A549 treated with AZD9567 at 1 μM for 4 hours (cell line): ENCODE results near the gene LYSET. TPM values are rescaled to one million over a fixed set of nuclear protein-coding genes. Genes with fewer than 3 reads are reported as not detected.

Experiments used
- total RNA-seq: library from RNA; stranded (reverse); fragments of 200-300 nt; extraction: Qiagen RNA extraction; gene quantifications from 5 replicates; pipeline ENCODE4 v1.2.3, GENCODE V29; 2022; ENCODE audit not compliant: insufficient read depth

The LYSET gene, protein sequence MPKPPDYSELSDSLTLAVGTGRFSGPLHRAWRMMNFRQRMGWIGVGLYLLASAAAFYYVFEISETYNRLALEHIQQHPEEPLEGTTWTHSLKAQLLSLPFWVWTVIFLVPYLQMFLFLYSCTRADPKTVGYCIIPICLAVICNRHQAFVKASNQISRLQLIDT
- 24.4 to 35.3 TPM (median 34.2 TPM) in 5 replicates for total RNA-seq

DNA sequence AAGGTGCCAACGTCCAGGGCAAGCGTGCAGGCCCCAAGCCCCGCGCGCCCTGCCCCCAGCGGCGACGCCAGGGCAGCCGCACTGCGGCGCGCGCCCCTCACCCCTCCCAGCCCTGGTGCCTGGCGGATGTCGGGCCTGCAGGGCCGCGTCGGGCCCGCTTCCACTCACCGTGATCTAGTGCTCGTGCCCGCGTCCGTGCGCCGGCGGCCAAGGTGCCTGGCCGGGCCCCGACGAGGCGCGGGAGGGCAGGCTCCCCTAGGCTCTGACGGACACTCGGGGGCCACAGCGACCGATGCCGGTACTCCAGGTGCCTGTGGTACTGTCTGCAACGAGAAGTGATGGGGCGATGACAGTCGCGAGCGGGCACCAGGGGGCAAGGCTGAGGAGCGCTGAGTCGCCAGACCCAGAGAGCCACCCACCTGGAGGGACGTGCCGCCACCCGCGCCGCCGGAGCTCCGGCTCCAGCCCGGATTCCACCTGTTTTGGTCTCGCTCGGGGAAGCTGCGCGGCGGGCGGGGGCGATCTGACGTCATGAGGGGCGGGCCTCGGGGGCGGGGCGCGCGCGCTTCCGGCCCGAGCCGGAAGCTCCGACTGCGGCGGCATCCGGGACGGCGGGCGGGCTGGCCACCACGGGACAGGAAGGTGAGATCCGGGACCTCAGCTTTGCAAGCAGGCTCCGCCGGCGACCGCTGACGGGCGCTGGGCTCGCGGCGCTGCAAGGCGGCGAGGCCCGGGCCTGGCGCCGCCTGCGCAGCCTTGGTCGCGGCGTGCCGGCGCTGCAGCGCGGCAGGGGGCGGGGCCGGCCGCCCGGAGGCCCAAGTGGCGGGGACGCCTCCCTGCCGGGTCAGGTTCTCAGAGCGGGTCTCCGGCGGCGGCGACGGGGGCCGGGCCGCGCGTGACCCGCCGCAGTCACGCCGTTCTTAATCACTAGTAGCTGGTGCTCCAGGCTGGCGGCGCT, at the start of gene LYSET, which contains the start of gene MOAP1:
LYSET (plus strand) TSS at position 927 of the 958 bp plus-strand sequence. CDS start 89 bp downstream, outside the sequence.
MOAP1 (minus strand) TSS at position 507 of the 958 bp plus-strand sequence. CDS start 655 bp downstream, outside the sequence.

DNA sequence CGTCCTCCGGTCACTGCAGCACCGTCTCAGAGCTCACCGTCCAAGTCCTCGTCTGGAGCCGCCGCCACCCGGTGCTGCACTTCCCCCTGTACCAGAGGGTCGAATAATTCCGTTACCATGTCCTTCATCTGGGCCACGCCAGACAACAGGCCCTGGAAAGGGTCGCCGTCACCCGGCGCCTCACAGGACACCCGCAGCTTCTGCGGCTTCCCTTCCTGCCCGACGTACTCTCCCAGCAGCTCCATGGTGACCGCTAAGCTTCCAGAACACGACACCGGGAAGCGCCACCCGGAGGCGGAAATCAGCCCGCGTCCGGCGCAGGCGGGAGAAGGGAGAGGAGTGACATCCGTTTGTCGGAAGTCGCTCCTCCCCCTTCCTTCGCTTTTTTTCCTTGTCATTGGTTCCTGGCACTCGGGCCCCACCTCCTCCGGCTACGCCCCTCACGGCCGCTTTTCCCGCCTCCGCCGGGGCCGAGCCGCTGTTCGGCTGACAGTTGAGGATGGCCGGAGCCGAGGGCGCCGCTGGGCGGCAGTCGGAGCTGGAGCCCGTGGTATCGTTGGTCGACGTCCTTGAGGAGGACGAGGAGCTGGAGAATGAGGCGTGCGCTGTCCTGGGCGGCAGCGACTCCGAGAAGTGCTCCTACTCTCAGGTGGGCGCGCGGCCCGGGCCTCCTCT, 21.8 kb downstream of the LYSET start, which contains the start of the genes GON7 and UBR7:
GON7 (minus strand) TSS at position 273 of the 675 bp plus-strand sequence; CDS start at position 245, 28 bp downstream.
UBR7 (plus strand) TSS at position 464 of the 675 bp plus-strand sequence; CDS start at position 500, 36 bp downstream.

Other genes starting within 250 kb of the LYSET start
- 51.4 to 64.6 TPM (median 56.4 TPM) in 5 replicates for gene ITPK1, start 69.4 kb upstream of the LYSET start, total RNA-seq
- 11.6 to 15.6 TPM (median 14.7 TPM) in 5 replicates for gene MOAP1, start 420 bp upstream of the LYSET start, total RNA-seq
- 13.3 to 16.4 TPM (median 15.8 TPM) in 5 replicates for gene GON7, start 21.7 kb downstream of the LYSET start, total RNA-seq
- gene UBR7, start 21.9 kb downstream of the LYSET start, total RNA-seq, result 23.6 to 38.7 TPM (median 25.9 TPM) in 5 replicates
- 10.0 to 21.1 TPM (median 12.0 TPM) in 5 replicates for gene BTBD7, start 147.7 kb downstream of the LYSET start, total RNA-seq
- not detected in 5 replicates for gene COX8C, start 161.9 kb downstream of the LYSET start, total RNA-seq
- gene UNC79, start 245.6 kb downstream of the LYSET start, total RNA-seq, result 0.01 to 0.03 TPM (median 0.02 TPM) in 3 of 5 replicates, not detected in the others